Bronchial epithelial cell (primary cell): Measurements from ENCODE around the gene RABAC1. TPM values are rescaled to one million over a fixed set of nuclear protein-coding genes. Genes with fewer than 3 reads are reported as not detected.

Source experiments
- DNase-seq: peaks from one replicate; pipeline ENCODE4 v3.0.0-alpha.2; 2010; ENCODE audit warnings: low read depth
- FAIRE-seq: peaks from 2 replicates; lab custom pipeline; 2011; peaks lifted over from hg19 to GRCh38; lab: Jason Lieb, UNC
- H3K27me3 ChIP-seq: 2 replicates; pipeline ENCODE4 v1.5.1; 2011; ENCODE audit warnings: low read length; ENCODE audit not compliant: control insufficient read depth, insufficient read depth
- H3K36me3 ChIP-seq: 2 replicates; pipeline ENCODE4 v1.5.1; 2011; ENCODE audit warnings: low read length; ENCODE audit not compliant: control insufficient read depth, insufficient read depth
- H3K4me3 ChIP-seq: 2 replicates; pipeline ENCODE4 v1.5.1; 2011; ENCODE audit warnings: mild to moderate bottlenecking, low read depth, low read length, control low read depth
- CTCF ChIP-seq: IDR thresholded peaks from 2 replicates; pipeline ENCODE4 v1.5.1; 2011; ENCODE audit warnings: mild to moderate bottlenecking, moderate library complexity, low read length, control low read depth, inconsistent platforms; ENCODE audit not compliant: insufficient read depth, severe bottlenecking
- total RNA-seq: library from RNA; depleted of rRNA; stranded (reverse); fragments of >200 nt; gene quantifications from 2 replicates; pipeline ENCODE4 v1.2.1, GENCODE V29; 2014

Gene RABAC1
- total RNA-seq, 1 donor from 2014 or later: 96.6 TPM

GRCh38 chr19:41957838-41958366 lies 1.2 kb downstream of the RABAC1 start:
- peak; percentile 81 for DNase-seq
- no peak for FAIRE-seq
- peak; percentile 83 for TF ChIP-seq CTCF
- no peaks in the 10 kb centered on the region for H3K27me3 ChIP-seq
- peaks cover 2% of the 10 kb centered on the region for H3K36me3 ChIP-seq
- no peak overlapping the region for H3K4me3 ChIP-seq

DNA sequence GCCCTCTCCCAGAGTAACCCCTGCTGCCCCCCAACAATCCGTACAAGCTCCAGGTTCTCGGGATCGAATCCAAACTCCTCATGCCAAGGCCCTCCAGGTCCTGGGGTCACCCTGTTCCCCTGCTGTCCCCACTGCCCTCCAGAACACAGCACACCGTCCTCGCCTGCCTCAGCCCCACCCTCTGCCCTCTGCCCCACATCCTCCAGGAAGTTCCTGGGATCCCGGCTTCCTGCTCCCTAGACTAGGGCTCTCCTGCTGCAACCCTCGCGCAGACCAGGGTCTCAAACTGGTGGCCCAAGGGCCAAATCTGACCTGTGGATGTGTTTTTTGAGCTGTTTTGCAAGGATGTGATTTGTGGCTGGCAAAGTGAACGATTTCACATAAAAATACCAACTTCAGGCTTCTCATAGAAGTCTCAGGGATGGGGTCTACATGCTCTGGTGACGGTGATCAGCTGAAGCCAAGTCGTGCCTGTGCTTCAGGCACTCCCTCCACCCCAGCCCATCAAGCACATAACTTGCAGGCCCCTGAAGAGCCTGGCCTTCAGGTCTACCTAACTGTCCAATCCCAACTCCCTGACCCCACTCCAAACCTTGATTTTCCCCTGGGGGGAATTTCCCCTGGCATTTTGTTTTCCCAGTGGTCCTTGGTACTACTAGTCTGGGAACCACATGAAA lies 1.8 kb downstream of the RABAC1 start:
- no peak for TF ChIP-seq CTCF
- DNase-seq (no peak), FAIRE-seq (no peak)
- H3K36me3 ChIP-seq: peaks cover 2% of the 10 kb centered on the region
- H3K27me3 ChIP-seq: no peaks in the 10 kb centered on the region
- H3K4me3 ChIP-seq: no peak overlapping the region

- no peak for DNase-seq
- no peaks in the 10 kb centered on the region for H3K27me3 ChIP-seq
- no peak for TF ChIP-seq CTCF
- H3K36me3 ChIP-seq: peaks cover 2% of the 10 kb centered on the region
- no peak overlapping the region for H3K4me3 ChIP-seq
- FAIRE-seq: no peak
These were observed 2.5 kb downstream of the RABAC1 start for GRCh38 chr19:41956621-41957020.

GRCh38 chr19:41955521-41955920 lies 3.6 kb downstream of the RABAC1 start:
- Histone ChIP-seq H3K27me3 (no peaks in the 10 kb centered on the region), H3K36me3 (peaks cover 2% of the 10 kb centered on the region), H3K4me3 (no peak overlapping the region)
- no peak for DNase-seq
- no peak for TF ChIP-seq CTCF
- FAIRE-seq: no peak

GRCh38 chr19:41951686-41952172 lies 7.4 kb downstream of the RABAC1 start:
- peak; percentile 61 for DNase-seq
- H3K4me3 ChIP-seq: no peak overlapping the region
- H3K27me3 ChIP-seq: no peaks in the 10 kb centered on the region
- FAIRE-seq: no peak
- peak; percentile 99 for TF ChIP-seq CTCF
- H3K36me3 ChIP-seq: peaks cover 2% of the 10 kb centered on the region

DNA sequence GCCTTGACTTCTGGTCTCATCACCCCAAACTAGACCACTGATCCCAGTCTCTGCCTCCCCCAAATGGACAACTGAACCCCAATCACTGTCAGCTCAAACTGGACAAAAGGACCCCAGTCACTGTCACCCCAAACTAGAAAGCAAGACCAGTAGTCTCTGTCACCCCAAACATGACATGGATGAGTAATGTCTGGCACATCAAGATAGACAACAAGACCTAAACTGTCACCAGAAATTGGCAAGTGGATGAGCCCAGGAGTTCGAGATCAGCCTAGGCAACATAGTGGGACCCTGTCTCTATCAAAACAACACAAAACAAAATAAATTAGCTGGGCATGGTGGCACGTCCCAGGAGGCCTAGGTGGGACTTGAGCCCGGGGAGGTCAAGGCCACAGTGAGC lies 12.0 kb downstream of the RABAC1 start:
- DNase-seq (no peak), FAIRE-seq (peak; percentile 86)
- Histone ChIP-seq H3K36me3 (no peaks in the 10 kb centered on the region), H3K27me3 (no peaks in the 10 kb centered on the region), H3K4me3 (no peak overlapping the region)
- TF ChIP-seq CTCF: no peak
